Measurements from ENCODE around the gene IDUA. TPM values are rescaled to one million over a fixed set of nuclear protein-coding genes. Genes with fewer than 3 reads are reported as not detected.

IDUA gene
- total and polyA plus RNA-seq, 2 experiments from 2014 or later: 26.4 to 30.7 TPM

- Histone ChIP-seq H2AFZ (no peak overlapping the region), H3K4me1 (ENCODE audit: insufficient read depth) (no peaks in the 10 kb centered on the region), H4K20me1 (ENCODE audit: insufficient read depth) (no peaks in the 10 kb centered on the region), H3K4me3 (no peak overlapping the region), H3K9me2 (ENCODE audit: insufficient read depth) (no peaks in the 10 kb centered on the region), H3K9me3 (ENCODE audit: low read depth) (no peaks in the 10 kb centered on the region), H3K36me3 (ENCODE audit: low read depth) (no peaks in the 10 kb centered on the region), H3K79me2 (ENCODE audit: insufficient read depth) (no peaks in the 10 kb centered on the region), H3K4me2 (ENCODE audit: unreplicated experiment) (no peak overlapping the region), H3K9ac (no peak overlapping the region), H3K27me3 (replicated peaks; ENCODE audit: insufficient read depth) (no peaks in the 10 kb centered on the region), H3K27ac (no peak overlapping the region), H3F3A (ENCODE audit: insufficient read depth) (no peaks in the 10 kb centered on the region)
- in situ Hi-C loops (cut with MboI): no loop called here
- TF ChIP-seq EZH2phosphoT487 (IDR thresholded peaks at IDR 0.05; ENCODE audit: insufficient read depth, low read depth): no peak
- no peak for TF ChIP-seq EZH2 (IDR thresholded peaks at IDR 0.05; ENCODE audit: insufficient read depth, poor library complexity, severe bottlenecking)
- 93 to 94% methylated on average over 29 to 35 of the region's 35 CpGs for WGBS, 2 experiments (ENCODE audit: low coverage in 1 of 2, low lambda C conversion rate in 2 of 2, missing lambda C conversion rate in 2 of 2)
- DNase-seq: no peak
Measured at GRCh38 chr4:960636-961350, 26.1 kb upstream of the IDUA start.

GRCh38 chr4:961351-962230 is 25.3 kb upstream of the IDUA start:
- TF ChIP-seq EZH2phosphoT487 (IDR thresholded peaks at IDR 0.05; ENCODE audit: insufficient read depth, low read depth) (no peak), EZH2 (IDR thresholded peaks at IDR 0.05; ENCODE audit: insufficient read depth, poor library complexity, severe bottlenecking) (no peak)
- WGBS, 2 experiments (ENCODE audit: low coverage in 1 of 2, low lambda C conversion rate in 2 of 2, missing lambda C conversion rate in 2 of 2): 89 to 90% methylated on average over 39 to 52 of the region's 52 CpGs
- no peak for DNase-seq
- H4K20me1 ChIP-seq (ENCODE audit: insufficient read depth): no peaks in the 10 kb centered on the region
- H3K79me2 ChIP-seq (ENCODE audit: insufficient read depth): no peaks in the 10 kb centered on the region
- H3K4me3 ChIP-seq: no peak overlapping the region
- no peaks in the 10 kb centered on the region for H3F3A ChIP-seq (ENCODE audit: insufficient read depth)
- no peak overlapping the region for H3K4me2 ChIP-seq (ENCODE audit: unreplicated experiment)
- no peak overlapping the region for H3K9ac ChIP-seq
- no peaks in the 10 kb centered on the region for H3K27me3 ChIP-seq (replicated peaks; ENCODE audit: insufficient read depth)
- in situ Hi-C loops (cut with MboI): no loop called here
- no peaks in the 10 kb centered on the region for H3K36me3 ChIP-seq (ENCODE audit: low read depth)
- no peaks in the 10 kb centered on the region for H3K9me3 ChIP-seq (ENCODE audit: low read depth)
- H3K27ac ChIP-seq: no peak overlapping the region
- H2AFZ ChIP-seq: no peak overlapping the region
- no peaks in the 10 kb centered on the region for H3K4me1 ChIP-seq (ENCODE audit: insufficient read depth)
- no peaks in the 10 kb centered on the region for H3K9me2 ChIP-seq (ENCODE audit: insufficient read depth)

DNA sequence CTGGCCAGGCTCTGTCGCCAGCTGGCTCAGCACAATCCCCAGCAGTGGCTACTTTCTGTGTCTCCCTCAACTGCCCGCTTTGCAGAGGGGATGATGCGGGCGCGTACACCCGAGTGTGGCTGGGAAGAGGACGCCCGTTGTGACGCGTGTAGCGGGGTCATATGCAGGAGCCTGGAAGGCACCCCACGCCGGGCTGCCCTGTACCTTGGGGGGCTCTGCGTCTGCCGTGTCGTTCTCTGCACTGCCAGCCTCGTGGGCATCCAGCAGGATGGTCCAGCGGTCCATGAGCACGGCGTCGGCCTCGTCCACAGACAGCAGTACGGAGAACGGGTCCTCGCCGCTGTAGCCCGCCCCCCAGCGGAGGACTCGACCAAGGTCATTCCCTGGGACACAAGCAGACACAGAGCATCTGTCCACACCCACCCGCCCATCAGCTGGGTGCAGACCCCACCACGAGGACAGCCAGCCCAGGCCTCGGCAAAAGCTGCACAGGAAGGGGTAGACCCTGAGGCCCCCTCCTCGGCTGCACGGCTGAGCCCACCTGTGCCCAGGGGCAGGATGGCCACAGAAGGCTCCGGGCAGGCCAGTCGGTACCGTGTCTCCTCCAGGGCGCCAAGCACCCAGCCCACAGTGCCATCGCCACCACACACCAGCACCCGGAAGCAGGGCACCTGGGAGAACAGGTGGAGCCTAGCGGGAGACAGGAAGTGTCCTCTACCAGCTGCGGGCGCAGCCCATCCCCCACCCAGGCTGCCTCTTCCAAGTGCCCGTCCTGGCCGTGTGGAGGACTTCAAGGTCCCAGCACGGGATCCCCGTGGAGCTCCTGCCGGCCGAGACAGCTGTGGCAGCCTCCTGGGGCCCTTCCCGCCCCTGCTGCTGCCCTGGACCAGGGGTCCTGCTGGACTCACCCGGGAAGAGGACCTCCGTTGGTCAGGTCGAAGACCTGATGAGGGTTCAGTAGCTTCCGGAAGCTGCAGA is 24.3 kb upstream of the IDUA start:
- TF ChIP-seq EZH2phosphoT487 (IDR thresholded peaks at IDR 0.05; ENCODE audit: insufficient read depth, low read depth): no peak
- no peak for TF ChIP-seq EZH2 (IDR thresholded peaks at IDR 0.05; ENCODE audit: insufficient read depth, poor library complexity, severe bottlenecking)
- Histone ChIP-seq H3K4me2 (ENCODE audit: unreplicated experiment) (no peak overlapping the region), H3F3A (ENCODE audit: insufficient read depth) (no peaks in the 10 kb centered on the region), H2AFZ (no peak overlapping the region), H4K20me1 (ENCODE audit: insufficient read depth) (no peaks in the 10 kb centered on the region), H3K4me1 (ENCODE audit: insufficient read depth) (no peaks in the 10 kb centered on the region), H3K79me2 (ENCODE audit: insufficient read depth) (no peaks in the 10 kb centered on the region), H3K9me2 (ENCODE audit: insufficient read depth) (no peaks in the 10 kb centered on the region), H3K36me3 (ENCODE audit: low read depth) (no peaks in the 10 kb centered on the region), H3K27me3 (replicated peaks; ENCODE audit: insufficient read depth) (no peaks in the 10 kb centered on the region), H3K9me3 (ENCODE audit: low read depth) (no peaks in the 10 kb centered on the region), H3K4me3 (no peak overlapping the region), H3K27ac (no peak overlapping the region), H3K9ac (no peak overlapping the region)
- DNase-seq: no peak
- WGBS, 2 experiments (ENCODE audit: low coverage in 1 of 2, low lambda C conversion rate in 2 of 2, missing lambda C conversion rate in 2 of 2): 92 to 94% methylated on average over 47 to 52 of the region's 54 CpGs
- in situ Hi-C loops (cut with MboI): no loop called here
